Gastroesophageal sphincter (tissue), 3 donors: ENCODE results near the gene SSC4D.

ENCODE experiments used
- CTCF ChIP-seq, 4 experiments: fragments of 200-600 bp in 2 of 4; fragments of 450-650 bp in 2 of 4; sonication (generic) in 1 of 4; IDR thresholded peaks; one replicate each; pipeline ENCODE4 v1.5.1; 2017 to 2019; ENCODE audit warnings: antibody characterized with exemption in 4 of 4, mild to moderate bottlenecking in 2 of 4, moderate library complexity in 2 of 4
- EP300 ChIP-seq: sonication (generic); formaldehyde crosslinking; IDR thresholded peaks from one replicate; pipeline ENCODE4 v1.6.1; 2017; ENCODE audit warnings: antibody characterized with exemption, mild to moderate bottlenecking
- POLR2A ChIP-seq, 2 donors: fragments of 450-650 bp; IDR thresholded peaks; one replicate each; pipeline ENCODE4 v1.6.1; 2017; ENCODE audit warnings: antibody characterized with exemption in 2 of 2, mild to moderate bottlenecking in 2 of 2, moderate library complexity in 1 of 2

DNA sequence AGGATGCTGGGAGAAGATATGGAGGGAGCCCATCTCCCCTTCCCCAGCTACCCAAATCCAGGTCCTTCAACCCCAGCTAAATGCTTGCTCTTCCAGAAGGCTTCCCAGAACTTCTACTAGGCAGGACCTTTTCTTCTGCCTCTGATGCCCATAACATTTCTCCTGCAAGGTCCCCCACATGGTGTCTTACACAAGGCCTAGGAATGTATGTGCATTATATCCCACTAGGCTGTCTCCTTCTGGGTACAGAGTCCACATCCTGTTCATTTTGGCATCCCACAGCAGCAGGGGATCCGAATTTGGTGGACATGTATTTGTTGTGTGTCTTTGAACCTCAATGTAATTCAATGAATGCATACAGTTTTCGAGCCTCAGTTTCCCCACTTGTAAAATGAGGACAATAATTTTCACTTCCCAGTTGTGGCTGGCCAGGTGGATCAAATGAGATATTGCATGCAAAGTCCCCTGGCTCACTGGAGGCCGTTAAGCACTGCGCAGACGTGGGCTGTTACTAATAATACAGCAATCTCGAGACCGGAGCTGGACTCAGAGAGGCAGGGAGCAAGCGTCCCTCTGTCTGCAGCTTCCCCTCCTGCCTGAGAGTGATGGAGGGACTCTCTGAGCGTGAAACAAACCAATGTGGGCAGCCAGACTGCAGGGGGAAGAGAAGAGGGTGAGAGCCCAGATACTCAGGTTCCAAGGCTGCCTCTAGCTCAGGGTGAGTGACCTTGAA, 32.1 kb downstream of the SSC4D start:
- no peak for TF ChIP-seq CTCF (IDR thresholded peaks at IDR 0.05)
- TF ChIP-seq EP300: no peak
- no peak for TF ChIP-seq POLR2A (IDR thresholded peaks at IDR 0.05)
